GM23338 (cell line): ENCODE data around the gene SFMBT2.

Source experiments
- EZH2 ChIP-seq: fragments of 200-600 bp; sonication (generic); IDR thresholded peaks from one replicate; pipeline ENCODE4 v1.8.0; 2017; ENCODE audit warnings: antibody characterized with exemption, mild to moderate bottlenecking, low read depth; ENCODE audit not compliant: unreplicated experiment
- POLR2AphosphoS5 ChIP-seq: IDR thresholded peaks from 2 replicates; pipeline ENCODE4 v1.6.1; 2016; ENCODE audit warnings: antibody characterized with exemption, low read depth
- STAT1 ChIP-seq: IDR thresholded peaks from one replicate; pipeline ENCODE4 v1.6.1; 2016; ENCODE audit warnings: antibody characterized with exemption; ENCODE audit not compliant: unreplicated experiment
- ZNF114 ChIP-seq: fragments of 250-450 bp; sonication (Bioruptor Pico); IDR thresholded peaks from 2 replicates; pipeline ENCODE4 v1.5.0; 2020; ENCODE audit warnings: mild to moderate bottlenecking, moderate library complexity
- TF ChIP-seq, protein P1 (sequence below), 2 experiments: fragments of 200-600 bp in 1 of 2; sonication (generic) in 1 of 2; conservative IDR thresholded peaks; 2 replicates each; pipeline versions ENCODE4 v1.5.1 to v1.6.1; 2016 to 2017; ENCODE audit warnings: antibody characterized with exemption in 2 of 2, low read depth in 2 of 2, mild to moderate bottlenecking in 2 of 2, moderate library complexity in 1 of 2
- TF ChIP-seq, protein P2 (sequence below): IDR thresholded peaks from one replicate; pipeline ENCODE4 v1.6.1; 2018; ENCODE audit warnings: antibody characterized with exemption; ENCODE audit not compliant: unreplicated experiment

DNA sequence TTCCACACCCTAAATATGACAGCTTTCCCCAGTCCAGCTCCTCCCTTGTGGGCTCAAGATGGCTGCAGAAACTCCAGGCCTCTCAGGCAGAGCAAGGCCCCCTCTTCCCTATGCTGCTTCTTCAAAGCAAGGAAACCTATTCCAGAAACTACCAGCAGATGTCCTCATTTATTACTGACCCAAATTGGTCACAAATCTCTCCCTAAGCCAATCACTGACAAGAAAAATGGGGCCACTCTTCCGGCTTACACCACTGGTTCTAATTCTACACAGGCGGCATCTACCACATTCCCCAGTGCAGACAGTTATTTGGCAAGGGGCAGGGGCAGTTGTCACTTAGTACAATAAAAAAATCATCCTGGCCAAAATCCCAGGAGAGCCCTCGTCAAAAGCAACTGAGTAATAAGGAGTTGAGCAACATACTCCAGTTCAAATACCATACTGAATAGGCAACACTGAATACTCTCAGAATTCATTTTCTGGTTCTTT lies 150.4 kb downstream of the SFMBT2 start:
- TF ChIP-seq, protein P1, sequence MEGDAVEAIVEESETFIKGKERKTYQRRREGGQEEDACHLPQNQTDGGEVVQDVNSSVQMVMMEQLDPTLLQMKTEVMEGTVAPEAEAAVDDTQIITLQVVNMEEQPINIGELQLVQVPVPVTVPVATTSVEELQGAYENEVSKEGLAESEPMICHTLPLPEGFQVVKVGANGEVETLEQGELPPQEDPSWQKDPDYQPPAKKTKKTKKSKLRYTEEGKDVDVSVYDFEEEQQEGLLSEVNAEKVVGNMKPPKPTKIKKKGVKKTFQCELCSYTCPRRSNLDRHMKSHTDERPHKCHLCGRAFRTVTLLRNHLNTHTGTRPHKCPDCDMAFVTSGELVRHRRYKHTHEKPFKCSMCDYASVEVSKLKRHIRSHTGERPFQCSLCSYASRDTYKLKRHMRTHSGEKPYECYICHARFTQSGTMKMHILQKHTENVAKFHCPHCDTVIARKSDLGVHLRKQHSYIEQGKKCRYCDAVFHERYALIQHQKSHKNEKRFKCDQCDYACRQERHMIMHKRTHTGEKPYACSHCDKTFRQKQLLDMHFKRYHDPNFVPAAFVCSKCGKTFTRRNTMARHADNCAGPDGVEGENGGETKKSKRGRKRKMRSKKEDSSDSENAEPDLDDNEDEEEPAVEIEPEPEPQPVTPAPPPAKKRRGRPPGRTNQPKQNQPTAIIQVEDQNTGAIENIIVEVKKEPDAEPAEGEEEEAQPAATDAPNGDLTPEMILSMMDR (conservative IDR thresholded peaks at IDR 0.05; ENCODE audit: low read depth in 2 of 2), result peak; percentile 63 to 69
- no peak for TF ChIP-seq STAT1
- no peak for TF ChIP-seq POLR2AphosphoS5
- TF ChIP-seq ZNF114 (CRISPR knock-in tag), result no peak
- TF ChIP-seq, protein P2, sequence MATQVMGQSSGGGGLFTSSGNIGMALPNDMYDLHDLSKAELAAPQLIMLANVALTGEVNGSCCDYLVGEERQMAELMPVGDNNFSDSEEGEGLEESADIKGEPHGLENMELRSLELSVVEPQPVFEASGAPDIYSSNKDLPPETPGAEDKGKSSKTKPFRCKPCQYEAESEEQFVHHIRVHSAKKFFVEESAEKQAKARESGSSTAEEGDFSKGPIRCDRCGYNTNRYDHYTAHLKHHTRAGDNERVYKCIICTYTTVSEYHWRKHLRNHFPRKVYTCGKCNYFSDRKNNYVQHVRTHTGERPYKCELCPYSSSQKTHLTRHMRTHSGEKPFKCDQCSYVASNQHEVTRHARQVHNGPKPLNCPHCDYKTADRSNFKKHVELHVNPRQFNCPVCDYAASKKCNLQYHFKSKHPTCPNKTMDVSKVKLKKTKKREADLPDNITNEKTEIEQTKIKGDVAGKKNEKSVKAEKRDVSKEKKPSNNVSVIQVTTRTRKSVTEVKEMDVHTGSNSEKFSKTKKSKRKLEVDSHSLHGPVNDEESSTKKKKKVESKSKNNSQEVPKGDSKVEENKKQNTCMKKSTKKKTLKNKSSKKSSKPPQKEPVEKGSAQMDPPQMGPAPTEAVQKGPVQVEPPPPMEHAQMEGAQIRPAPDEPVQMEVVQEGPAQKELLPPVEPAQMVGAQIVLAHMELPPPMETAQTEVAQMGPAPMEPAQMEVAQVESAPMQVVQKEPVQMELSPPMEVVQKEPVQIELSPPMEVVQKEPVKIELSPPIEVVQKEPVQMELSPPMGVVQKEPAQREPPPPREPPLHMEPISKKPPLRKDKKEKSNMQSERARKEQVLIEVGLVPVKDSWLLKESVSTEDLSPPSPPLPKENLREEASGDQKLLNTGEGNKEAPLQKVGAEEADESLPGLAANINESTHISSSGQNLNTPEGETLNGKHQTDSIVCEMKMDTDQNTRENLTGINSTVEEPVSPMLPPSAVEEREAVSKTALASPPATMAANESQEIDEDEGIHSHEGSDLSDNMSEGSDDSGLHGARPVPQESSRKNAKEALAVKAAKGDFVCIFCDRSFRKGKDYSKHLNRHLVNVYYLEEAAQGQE, result no peak
- TF ChIP-seq EZH2, result no peak
